Activated naive CD4-positive, alpha-beta T cell treated with anti-CD3 and anti-CD28 coated beads, Interleukin-2, amount 50 U/mL, for 24 hours (primary cell): ENCODE measurements around the gene VPS37C.

Source experiments
- H3K27ac Mint-ChIP-seq: one replicate; pipeline ENCODE4 v1.8.0; 2021; ENCODE audit warnings: mild to moderate bottlenecking, mixed read lengths
- H3K27me3 Mint-ChIP-seq: one replicate; pipeline ENCODE4 v1.8.0; 2021; ENCODE audit warnings: mixed read lengths
- H3K36me3 Mint-ChIP-seq: one replicate; pipeline ENCODE4 v1.8.0; 2021; ENCODE audit warnings: mixed read lengths
- H3K4me1 Mint-ChIP-seq: one replicate; pipeline ENCODE4 v1.8.0; 2021; ENCODE audit warnings: mixed read lengths
- H3K4me3 Mint-ChIP-seq: one replicate; pipeline ENCODE4 v1.8.0; 2021; ENCODE audit warnings: mild to moderate bottlenecking, mixed read lengths
- H3K9me3 Mint-ChIP-seq: one replicate; pipeline ENCODE4 v1.8.0; 2021; ENCODE audit warnings: mixed read lengths

VPS37C gene

GRCh38 chr11:61121917-61122316 lies 39.3 kb downstream of the VPS37C start:
- no peak overlapping the region for H3K4me3 Mint-ChIP-seq
- H3K9me3 Mint-ChIP-seq, result no peaks in the 10 kb centered on the region
- peak overlapping the region; percentile 60 for H3K27ac Mint-ChIP-seq
- no peaks in the 10 kb centered on the region for H3K27me3 Mint-ChIP-seq
- peaks cover 38% of the 10 kb centered on the region for H3K36me3 Mint-ChIP-seq
- peaks cover 67% of the 10 kb centered on the region for H3K4me1 Mint-ChIP-seq

- H3K4me3 Mint-ChIP-seq, result peak overlapping the region; percentile 66
- H3K27ac Mint-ChIP-seq, result peak overlapping the region; percentile 93
- peaks cover 73% of the 10 kb centered on the region for H3K4me1 Mint-ChIP-seq
- no peaks in the 10 kb centered on the region for H3K27me3 Mint-ChIP-seq
- peaks cover 43% of the 10 kb centered on the region for H3K36me3 Mint-ChIP-seq
- H3K9me3 Mint-ChIP-seq, result no peaks in the 10 kb centered on the region
These were observed 39.9 kb downstream of the VPS37C start for GRCh38 chr11:61121192-61121831.

- H3K27ac Mint-ChIP-seq, result peak overlapping the region; percentile 93
- H3K36me3 Mint-ChIP-seq, result peaks cover 45% of the 10 kb centered on the region
- H3K4me3 Mint-ChIP-seq, result peak overlapping the region; percentile 66
- H3K9me3 Mint-ChIP-seq, result no peaks in the 10 kb centered on the region
- no peaks in the 10 kb centered on the region for H3K27me3 Mint-ChIP-seq
- H3K4me1 Mint-ChIP-seq, result peaks cover 73% of the 10 kb centered on the region
These were observed 40.5 kb downstream of the VPS37C start for GRCh38 chr11:61120706-61121191.

- Mint-ChIP-seq H3K4me3 (peak overlapping the region; percentile 71), H3K36me3 (peaks cover 49% of the 10 kb centered on the region), H3K4me1 (peaks cover 77% of the 10 kb centered on the region), H3K27me3 (no peaks in the 10 kb centered on the region), H3K27ac (peak overlapping the region; percentile 93), H3K9me3 (no peaks in the 10 kb centered on the region)
These were observed 41.0 kb downstream of the VPS37C start for GRCh38 chr11:61120099-61120705.

- Mint-ChIP-seq H3K4me3 (peak overlapping the region; percentile 71), H3K4me1 (peaks cover 82% of the 10 kb centered on the region), H3K27me3 (no peaks in the 10 kb centered on the region), H3K9me3 (no peaks in the 10 kb centered on the region), H3K27ac (peak overlapping the region; percentile 93), H3K36me3 (peaks cover 50% of the 10 kb centered on the region)
These were observed 41.7 kb downstream of the VPS37C start for GRCh38 chr11:61119571-61119970.

GRCh38 chr11:61119055-61119454 lies 42.2 kb downstream of the VPS37C start:
- Mint-ChIP-seq H3K27ac (peak overlapping the region; percentile 93), H3K27me3 (no peaks in the 10 kb centered on the region), H3K4me3 (peak overlapping the region; percentile 71), H3K9me3 (no peaks in the 10 kb centered on the region), H3K36me3 (peaks cover 49% of the 10 kb centered on the region), H3K4me1 (peaks cover 82% of the 10 kb centered on the region)

- Mint-ChIP-seq H3K27ac (peak overlapping the region; percentile 93), H3K4me3 (peak overlapping the region; percentile 71), H3K9me3 (no peaks in the 10 kb centered on the region), H3K36me3 (peaks cover 50% of the 10 kb centered on the region), H3K27me3 (no peaks in the 10 kb centered on the region), H3K4me1 (peaks cover 85% of the 10 kb centered on the region)
These were observed 42.8 kb downstream of the VPS37C start for GRCh38 chr11:61118406-61118805.

- peaks cover 89% of the 10 kb centered on the region for H3K4me1 Mint-ChIP-seq
- H3K36me3 Mint-ChIP-seq, result peaks cover 51% of the 10 kb centered on the region
- no peaks in the 10 kb centered on the region for H3K27me3 Mint-ChIP-seq
- peak overlapping the region; percentile 89 for H3K27ac Mint-ChIP-seq
- no peak overlapping the region for H3K4me3 Mint-ChIP-seq
- no peaks in the 10 kb centered on the region for H3K9me3 Mint-ChIP-seq
These were observed 43.2 kb downstream of the VPS37C start for GRCh38 chr11:61118004-61118403.

GRCh38 chr11:61117168-61117520 lies 44.1 kb downstream of the VPS37C start:
- H3K9me3 Mint-ChIP-seq, result no peaks in the 10 kb centered on the region
- peaks cover 50% of the 10 kb centered on the region for H3K36me3 Mint-ChIP-seq
- peak overlapping the region; percentile 67 for H3K4me3 Mint-ChIP-seq
- H3K27me3 Mint-ChIP-seq, result no peaks in the 10 kb centered on the region
- H3K27ac Mint-ChIP-seq, result peak overlapping the region; percentile 99
- peaks cover 93% of the 10 kb centered on the region for H3K4me1 Mint-ChIP-seq

GRCh38 chr11:61116426-61117167 lies 44.6 kb downstream of the VPS37C start:
- peaks cover 93% of the 10 kb centered on the region for H3K4me1 Mint-ChIP-seq
- H3K9me3 Mint-ChIP-seq, result no peaks in the 10 kb centered on the region
- no peaks in the 10 kb centered on the region for H3K27me3 Mint-ChIP-seq
- H3K27ac Mint-ChIP-seq, result peak overlapping the region; percentile 99
- H3K36me3 Mint-ChIP-seq, result peaks cover 50% of the 10 kb centered on the region
- H3K4me3 Mint-ChIP-seq, result peak overlapping the region; percentile 67

GRCh38 chr11:61115498-61116224 lies 45.6 kb downstream of the VPS37C start:
- Mint-ChIP-seq H3K27ac (peak overlapping the region; percentile 78), H3K27me3 (no peaks in the 10 kb centered on the region), H3K9me3 (no peaks in the 10 kb centered on the region), H3K4me1 (peaks cover 93% of the 10 kb centered on the region), H3K4me3 (peak overlapping the region; percentile 16), H3K36me3 (peaks cover 46% of the 10 kb centered on the region)

GRCh38 chr11:61114913-61115312 lies 46.3 kb downstream of the VPS37C start:
- Mint-ChIP-seq H3K36me3 (peaks cover 47% of the 10 kb centered on the region), H3K4me1 (peaks cover 93% of the 10 kb centered on the region), H3K27ac (peak overlapping the region; percentile 78), H3K4me3 (peak overlapping the region; percentile 49), H3K9me3 (no peaks in the 10 kb centered on the region), H3K27me3 (no peaks in the 10 kb centered on the region)

- Mint-ChIP-seq H3K4me1 (peaks cover 90% of the 10 kb centered on the region), H3K9me3 (no peaks in the 10 kb centered on the region), H3K27me3 (no peaks in the 10 kb centered on the region), H3K4me3 (peak overlapping the region; percentile 79), H3K36me3 (peaks cover 40% of the 10 kb centered on the region), H3K27ac (peak overlapping the region; percentile 82)
These were observed 48.0 kb downstream of the VPS37C start for GRCh38 chr11:61113201-61113600.

GRCh38 chr11:61112575-61112974 lies 48.7 kb downstream of the VPS37C start:
- H3K27me3 Mint-ChIP-seq, result no peaks in the 10 kb centered on the region
- H3K27ac Mint-ChIP-seq, result peak overlapping the region; percentile 82
- peaks cover 94% of the 10 kb centered on the region for H3K4me1 Mint-ChIP-seq
- H3K4me3 Mint-ChIP-seq, result peak overlapping the region; percentile 79
- peaks cover 40% of the 10 kb centered on the region for H3K36me3 Mint-ChIP-seq
- no peaks in the 10 kb centered on the region for H3K9me3 Mint-ChIP-seq

- peak overlapping the region; percentile 82 for H3K27ac Mint-ChIP-seq
These were observed 49.3 kb downstream of the VPS37C start for GRCh38 chr11:61111786-61112517.

More at GRCh38 chr11:61111786-61112517, 49.3 kb downstream of the VPS37C start:
- Mint-ChIP-seq H3K4me1 (peaks cover 97% of the 10 kb centered on the region), H3K4me3 (peak overlapping the region; percentile 79), H3K27me3 (no peaks in the 10 kb centered on the region), H3K9me3 (no peaks in the 10 kb centered on the region), H3K36me3 (peaks cover 38% of the 10 kb centered on the region)
